ENCODE measurements around the gene CITED4. TPM values are rescaled to one million over a fixed set of nuclear protein-coding genes. Genes with fewer than 3 reads are reported as not detected.

The CITED4 gene
- total and polyA plus RNA-seq, 12 donors, result 3.5 to 68.5 (median 36.0) TPM

DNA sequence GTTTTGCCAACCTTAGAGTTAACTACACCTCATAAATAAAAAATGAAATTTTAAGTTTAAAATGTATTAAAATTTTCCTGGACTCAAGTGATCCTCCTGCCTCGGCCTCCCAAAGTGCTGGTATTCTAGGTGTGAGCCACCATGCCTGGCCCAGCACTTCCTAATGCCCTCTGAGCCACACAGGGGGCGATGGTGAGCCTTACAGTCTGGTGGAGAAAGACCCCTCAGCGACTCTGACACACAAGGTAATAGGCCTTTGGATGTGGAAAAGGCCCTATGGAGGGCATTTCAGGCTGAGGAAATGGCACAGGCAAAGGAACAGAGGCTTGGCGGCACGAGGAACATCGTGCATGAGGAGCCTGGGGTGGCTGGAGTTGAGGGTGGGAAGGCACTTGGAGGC, 6.7 kb downstream of the CITED4 start:
- intact Hi-C loops (cut with DNase I), result loop anchor here in 1 of 2 donors (5.0 kb wide), 1 partner anchor 87 kb away; no protein-coding TSS in a partner anchor

GRCh38 chr1:40853885-40854170, 8.3 kb downstream of the CITED4 start:
- no peak overlapping the region for H3K4me3 ChIP-seq
- no peak for TF ChIP-seq CTCF (IDR thresholded peaks at IDR 0.05)
- no peak for TF ChIP-seq POLR2A (IDR thresholded peaks at IDR 0.05)
- WGBS, 4 donors, result 69 to 86% (median 73%) methylated on average over 3 to 5 of the region's 5 CpGs
- H3K27me3 ChIP-seq, result no peaks in the 10 kb centered on the region
- intact Hi-C loops (cut with DNase I), result no loop called here
- no peaks in the 10 kb centered on the region for H3K36me3 ChIP-seq (replicated peaks in 1 of 2)
- no peak overlapping the region for H3K27ac ChIP-seq
- H3K4me1 ChIP-seq (replicated peaks in 1 of 2), result no peaks in the 10 kb centered on the region
- DNase-seq, result no peak
- H3K9me3 ChIP-seq (replicated peaks in 1 of 3), result no peaks in the 10 kb centered on the region

More for the DNA sequence above, 6.7 kb downstream of the CITED4 start:
- TF ChIP-seq POLR2A (IDR thresholded peaks at IDR 0.05) (no peak), CTCF (IDR thresholded peaks at IDR 0.05) (peak in 3 of 6 experiments; percentile 7 to 17 (median 12))
- H3K9me3 ChIP-seq (replicated peaks in 1 of 3), result no peaks in the 10 kb centered on the region
- peaks cover 0 to 1% of the 10 kb centered on the region in 2 donors for H3K4me1 ChIP-seq (replicated peaks in 1 of 2)
- H3K27ac ChIP-seq, result no peak overlapping the region
- H3K36me3 ChIP-seq (replicated peaks in 1 of 2), result no peaks in the 10 kb centered on the region
- DNase-seq, result no peak
- 84 to 91% (median 88%) methylated on average over 6 of the region's 6 CpGs for WGBS, 4 donors
- H3K4me3 ChIP-seq, result no peak overlapping the region
- no peaks in the 10 kb centered on the region for H3K27me3 ChIP-seq

DNA sequence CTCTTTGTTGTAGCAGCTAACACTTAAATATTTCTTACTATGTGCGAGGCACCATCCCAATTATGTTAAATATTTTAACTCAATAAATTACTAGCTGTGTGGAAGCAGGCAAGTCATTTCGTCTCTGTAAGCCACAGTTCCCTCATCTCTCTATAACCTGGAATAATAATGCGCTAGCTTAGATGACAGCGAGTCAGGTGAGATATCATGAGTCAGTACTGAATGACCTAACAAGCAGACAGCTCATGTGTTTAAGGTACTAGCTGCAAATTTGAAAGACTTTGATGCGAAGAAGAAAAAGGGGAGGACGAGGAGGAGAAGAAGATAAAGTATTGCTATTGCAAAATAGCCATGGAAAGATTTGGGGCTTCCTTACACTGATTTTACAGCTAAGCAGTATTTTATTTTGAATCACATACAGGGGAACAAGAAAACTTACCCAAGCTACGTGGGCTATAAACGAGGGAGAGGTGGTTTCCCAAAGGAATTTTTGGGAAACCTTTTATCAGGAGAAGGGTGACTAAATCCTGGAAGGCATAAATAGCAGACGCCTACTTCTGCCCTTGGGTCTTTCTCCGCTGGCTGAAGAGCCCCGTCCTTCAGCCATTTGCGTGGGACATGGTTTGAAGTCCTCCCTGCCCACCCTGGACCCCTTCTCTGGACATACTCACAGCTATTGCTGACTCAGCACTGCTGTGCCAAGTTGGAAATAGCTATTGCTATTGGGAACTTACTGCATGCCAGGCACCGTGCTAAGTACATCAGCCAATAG, 8.9 kb downstream of the CITED4 start:
- no peak overlapping the region for H3K27ac ChIP-seq
- intact Hi-C loops (cut with DNase I), result no loop called here

GRCh38 chr1:40851643-40852042, 10.5 kb downstream of the CITED4 start:
- no peaks in the 10 kb centered on the region for H3K4me1 ChIP-seq (replicated peaks in 1 of 2)
- H3K36me3 ChIP-seq (replicated peaks in 1 of 2), result no peaks in the 10 kb centered on the region
- no peak overlapping the region for H3K27ac ChIP-seq
- intact Hi-C loops (cut with DNase I), result no loop called here
- DNase-seq, result no peak
- H3K4me3 ChIP-seq, result no peak overlapping the region
- TF ChIP-seq CTCF (IDR thresholded peaks at IDR 0.05), result no peak
- 88 to 89% (median 89%) methylated on average over 6 of the region's 6 CpGs for WGBS, 4 donors
- no peaks in the 10 kb centered on the region for H3K27me3 ChIP-seq
- H3K9me3 ChIP-seq (replicated peaks in 1 of 3), result no peaks in the 10 kb centered on the region

More for the DNA sequence above, 8.9 kb downstream of the CITED4 start:
- no peak for DNase-seq
- H3K4me1 ChIP-seq (replicated peaks in 1 of 2), result no peaks in the 10 kb centered on the region
- H3K36me3 ChIP-seq (replicated peaks in 1 of 2), result no peaks in the 10 kb centered on the region
- 64 to 81% (median 69%) methylated on average over 13 of the region's 13 CpGs for WGBS, 4 donors
- H3K27me3 ChIP-seq, result no peaks in the 10 kb centered on the region
- H3K9me3 ChIP-seq (replicated peaks in 1 of 3), result no peaks in the 10 kb centered on the region
- TF ChIP-seq POLR2A (IDR thresholded peaks at IDR 0.05), result no peak
- TF ChIP-seq CTCF (IDR thresholded peaks at IDR 0.05), result no peak
- no peak overlapping the region for H3K4me3 ChIP-seq
